Thyroid gland (tissue), 4 donors: ENCODE data around the gene PCDHGB5. TPM values are rescaled to one million over a fixed set of nuclear protein-coding genes. Genes with fewer than 3 reads are reported as not detected.
"Not testable (repeated sequence)": the region's sequence is repeated elsewhere in the genome, so short reads cannot be mapped to it uniquely, and the experiment has no call there.

ENCODE experiments used
- DNase-seq, 2 donors: peaks; one replicate each; pipeline ENCODE4 v3.0.0-alpha.2; 2019
- H3K27ac ChIP-seq, 3 donors: fragments of 200-600 bp; sonication (generic); 1 replicate in 2 of 3; 2 replicates in 1 of 3; pipeline ENCODE4 v1.5.1; 2016 to 2019; ENCODE audit warnings: mild to moderate bottlenecking in 1 of 3, moderate library complexity in 1 of 3
- H3K27me3 ChIP-seq: fragments of 200-600 bp; sonication (generic); one replicate; pipeline ENCODE4 v1.5.1; 2019
- H3K36me3 ChIP-seq, 2 donors: fragments of 200-600 bp; sonication (generic); one replicate each; pipeline ENCODE4 v1.5.1; 2016 to 2019
- H3K4me1 ChIP-seq, 2 donors: fragments of 200-600 bp; sonication (generic); one replicate each; pipeline ENCODE4 v1.5.1; 2017 to 2019
- H3K4me3 ChIP-seq, 3 donors: fragments of 200-600 bp; sonication (generic); replicated peaks in 1 of 3; 1 replicate in 2 of 3; 2 replicates in 1 of 3; pipeline ENCODE4 v1.5.1; 2016; ENCODE audit warnings: mild to moderate bottlenecking in 1 of 3
- H3K9me3 ChIP-seq: fragments of 200-600 bp; sonication (generic); one replicate; pipeline ENCODE4 v1.5.1; 2017
- CTCF ChIP-seq, 6 experiments: fragments of 200-600 bp in 3 of 6; fragments of 450-650 bp in 3 of 6; sonication (generic) in 3 of 6; IDR thresholded peaks; one replicate each; pipeline ENCODE4 v1.5.1; 2016 to 2019; ENCODE audit warnings: antibody characterized with exemption in 6 of 6, mild to moderate bottlenecking in 2 of 6, inconsistent platforms in 1 of 6, moderate library complexity in 1 of 6
- POLR2A ChIP-seq, 2 donors: fragments of 450-650 bp; IDR thresholded peaks; one replicate each; pipeline ENCODE4 v1.6.1; 2017; ENCODE audit warnings: antibody characterized with exemption in 2 of 2, mild to moderate bottlenecking in 2 of 2, moderate library complexity in 1 of 2
- WGBS, 2 donors: methylation state at CpG; one replicate each; pipeline ENCODE4 v1.1.5; 2017; 5-methylcytosine and 5-hydroxymethylcytosine counted together
- intact Hi-C: fragments of 100-400 bp; cut with DNase I; formaldehyde crosslinking; loops from one replicate; pipeline ENCODE4 v1.15.1; 2023
- total RNA-seq, 4 donors: library from RNA; depleted of rRNA; stranded (reverse); fragments of >200 nt; gene quantifications; one replicate each; pipeline ENCODE4 v1.2.3, GENCODE V29; 2016

The PCDHGB5 gene
- total RNA-seq, 4 donors from 2014 or later, result 17.2 to 22.6 (median 20.2) TPM

GRCh38 chr5:141422742-141423291 lies 25.1 kb downstream of the PCDHGB5 start:
- Histone ChIP-seq H3K36me3 (no peaks in the 10 kb centered on the region), H3K9me3 (no peaks in the 10 kb centered on the region), H3K27me3 (no peaks in the 10 kb centered on the region), H3K27ac (no peak overlapping the region), H3K4me1 (no peaks in the 10 kb centered on the region), H3K4me3 (no peak overlapping the region)
- WGBS, 2 donors, result 18 to 23% methylated on average over 22 to 38 of the region's 42 CpGs
- no peak for DNase-seq
- TF ChIP-seq CTCF (IDR thresholded peaks at IDR 0.05), result no peak
- no peak for TF ChIP-seq POLR2A (IDR thresholded peaks at IDR 0.05)
- intact Hi-C loops, result no loop called here

GRCh38 chr5:141427783-141428426 lies 30.2 kb downstream of the PCDHGB5 start:
- no peak for TF ChIP-seq CTCF (IDR thresholded peaks at IDR 0.05)
- no peak for TF ChIP-seq POLR2A (IDR thresholded peaks at IDR 0.05)
- intact Hi-C loops, result no loop called here
- no peak for DNase-seq
- no peak overlapping the region for H3K27ac ChIP-seq
- no peak overlapping the region for H3K4me3 ChIP-seq
- no peaks in the 10 kb centered on the region for H3K4me1 ChIP-seq
- no peaks in the 10 kb centered on the region for H3K36me3 ChIP-seq
- H3K27me3 ChIP-seq, result no peaks in the 10 kb centered on the region
- H3K9me3 ChIP-seq, result no peaks in the 10 kb centered on the region
- 47 to 52% methylated on average over 26 to 31 of the region's 53 CpGs for WGBS, 2 donors

GRCh38 chr5:141430332-141431113 lies 32.8 kb downstream of the PCDHGB5 start, which contains the start of gene PCDHGA12:
Gene PCDHGA12 (plus strand): TSS chr5:141430507. CDS start chr5:141430760, 253 bp downstream.
- DNase-seq, result peak; percentile 59 to 61
- no peak within 1 kb of the TSS for H3K27ac ChIP-seq
- TF ChIP-seq POLR2A (IDR thresholded peaks at IDR 0.05) (no peak), CTCF (IDR thresholded peaks at IDR 0.05) (peak in 4 of 6 experiments; percentile 26 to 59 (median 43))
- H3K36me3 ChIP-seq, result no peaks in the 10 kb centered on the region
- H3K9me3 ChIP-seq, result no peaks in the 10 kb centered on the region
- no peaks in the 10 kb centered on the region for H3K4me1 ChIP-seq
- intact Hi-C loops, result no loop called here
- H3K4me3 ChIP-seq, result no peak within 1 kb of the TSS
- WGBS, 2 donors, result 14 to 15% methylated on average over 33 of the region's 33 CpGs
- no peaks in the 10 kb centered on the region for H3K27me3 ChIP-seq

GRCh38 chr5:141431286-141431685 lies 33.5 kb downstream of the PCDHGB5 start:
- Histone ChIP-seq H3K4me1 (no peaks in the 10 kb centered on the region), H3K27ac (no peak overlapping the region), H3K27me3 (no peaks in the 10 kb centered on the region), H3K4me3 (no peak overlapping the region), H3K36me3 (no peaks in the 10 kb centered on the region), H3K9me3 (no peaks in the 10 kb centered on the region)
- no peak for DNase-seq
- TF ChIP-seq POLR2A (IDR thresholded peaks at IDR 0.05) (no peak), CTCF (IDR thresholded peaks at IDR 0.05) (no peak)
- 14 to 16% methylated on average over 36 to 37 of the region's 37 CpGs for WGBS, 2 donors
- intact Hi-C loops, result no loop called here

GRCh38 chr5:141432308-141432707 lies 34.6 kb downstream of the PCDHGB5 start:
- intact Hi-C loops, H3K4me1 ChIP-seq, H3K27ac ChIP-seq, H3K9me3 ChIP-seq, H3K36me3 ChIP-seq, DNase-seq, H3K4me3 ChIP-seq, H3K27me3 ChIP-seq: not testable (repeated sequence)
- WGBS, 2 donors, result 23 to 25% methylated on average over 6 to 28 of the region's 38 CpGs

- H3K27ac ChIP-seq, H3K4me3 ChIP-seq, H3K9me3 ChIP-seq, DNase-seq, intact Hi-C loops, H3K27me3 ChIP-seq, H3K4me1 ChIP-seq, H3K36me3 ChIP-seq: not testable (repeated sequence)
- 26% methylated on average over 8 to 12 of the region's 29 CpGs for WGBS, 2 donors
Measured at GRCh38 chr5:141432726-141433125, 35.0 kb downstream of the PCDHGB5 start.
